Stomach (tissue), 4 donors: ENCODE measurements around the gene P2RX6.

ENCODE experiments used
- CTCF ChIP-seq, 7 experiments: fragments of 450-650 bp in 4 of 7; fragments of 200-600 bp in 3 of 7; sonication (generic) in 3 of 7; IDR thresholded peaks; one replicate each; pipeline ENCODE4 v1.5.1; 2016 to 2019; ENCODE audit warnings: antibody characterized with exemption in 7 of 7, control low read depth in 2 of 7, mild to moderate bottlenecking in 1 of 7
- POLR2A ChIP-seq, 4 donors: fragments of 450-650 bp; IDR thresholded peaks; one replicate each; pipeline ENCODE4 v1.6.1; 2016; ENCODE audit warnings: antibody characterized with exemption in 4 of 4, control low read depth in 2 of 4, mild to moderate bottlenecking in 1 of 4, moderate library complexity in 1 of 4

GRCh38 chr22:21043860-21044535 is 29.0 kb downstream of the P2RX6 start:
- no peak for TF ChIP-seq POLR2A (IDR thresholded peaks at IDR 0.05)
- no peak for TF ChIP-seq CTCF (IDR thresholded peaks at IDR 0.05)
